ENCODE measurements around the gene MCF2L2. TPM values are rescaled to one million over a fixed set of nuclear protein-coding genes. Genes with fewer than 3 reads are reported as not detected.

Gene MCF2L2
- total and polyA plus RNA-seq, 2 donors (not counting 3 experiments of a cell fraction or from before 2014, with no cell fraction given) = 0.15 to 1.1 TPM

DNA sequence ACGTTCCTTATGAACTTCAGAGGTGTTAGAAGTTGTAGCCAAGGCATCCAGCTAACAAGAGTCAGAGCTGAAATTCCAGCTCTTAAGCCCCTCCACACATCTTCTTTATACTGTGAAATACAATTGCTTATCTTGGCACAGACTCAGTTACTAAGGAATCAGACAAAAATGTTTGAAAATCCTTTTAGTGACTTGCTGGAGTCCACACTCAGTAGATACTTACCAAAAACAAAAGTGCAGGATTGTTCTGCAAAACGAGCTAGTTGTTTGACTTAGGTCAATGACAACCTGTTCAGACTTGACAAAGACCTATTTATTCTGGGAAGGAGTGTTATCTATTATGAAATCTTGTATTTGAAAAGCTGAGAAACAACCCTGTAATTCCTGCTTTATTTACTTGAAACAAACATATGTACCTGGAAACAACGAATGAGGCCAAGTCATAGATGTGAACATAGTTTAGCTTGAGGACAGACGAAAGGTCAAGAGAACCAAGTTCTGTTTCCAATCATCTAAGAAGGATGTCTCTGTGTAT lies 136.9 kb downstream of the MCF2L2 start:
- peak; percentile 55 for DNase-seq (ENCODE audit: low read depth, low spot score)
- H3K9ac ChIP-seq (replicated peaks; ENCODE audit: extremely low read depth, insufficient read depth, low read length) = no peak overlapping the region
- CTCF ChIA-PET = interaction anchor here (1.0 kb wide), 1 partner anchor 19 kb away, joined by 3 read pairs; no protein-coding TSS in a partner anchor

More for the DNA sequence above, 136.9 kb downstream of the MCF2L2 start:
- Histone ChIP-seq H3K27me3 (ENCODE audit: control insufficient read depth in 2 of 2, insufficient read depth in 2 of 2, low read length in 2 of 2) (no peaks in the 10 kb centered on the region), H3K79me2 (ENCODE audit: control insufficient read depth, insufficient read depth, low read length) (no peaks in the 10 kb centered on the region), H4K20me1 (replicated peaks; ENCODE audit: control insufficient read depth, extremely low read depth, insufficient read depth, low read length) (no peaks in the 10 kb centered on the region), H3K27ac (ENCODE audit: insufficient read depth, low read depth, low read length) (no peak overlapping the region), H3K36me3 (ENCODE audit: control insufficient read depth in 2 of 2, extremely low read depth in 1 of 2, insufficient read depth in 2 of 2, low read length in 2 of 2) (no peaks in the 10 kb centered on the region), H3K9me3 (replicated peaks; ENCODE audit: control insufficient read depth, insufficient read depth, low read length) (no peaks in the 10 kb centered on the region), H3K4me1 (ENCODE audit: control insufficient read depth, extremely low read depth, insufficient read depth, low read length) (peaks cover 10% of the 10 kb centered on the region), H3K4me2 (ENCODE audit: insufficient read depth, low read length) (no peak overlapping the region), H2AFZ (ENCODE audit: low read depth, low read length) (no peak overlapping the region), H3K4me3 (replicated peaks in 1 of 3; ENCODE audit: insufficient read depth in 1 of 3, low read depth in 1 of 3, low read length in 3 of 3) (no peak overlapping the region), H3K9me1 (replicated peaks; ENCODE audit: control insufficient read depth, extremely low read depth, insufficient read depth, low read length) (no peaks in the 10 kb centered on the region)
- BruUV-seq (replicated peaks) = no TSS peak
- TF ChIP-seq FOS (IDR thresholded peaks at IDR 0.05; ENCODE audit: borderline replicate concordance, insufficient read depth, low read length) (no peak), MYC (IDR thresholded peaks at IDR 0.05; ENCODE audit: low read depth, low read length) (no peak), JUN (IDR thresholded peaks at IDR 0.05; ENCODE audit: borderline replicate concordance, insufficient read depth, insufficient read length, low read depth) (no peak), EZH2 (IDR thresholded peaks at IDR 0.05; ENCODE audit: borderline replicate concordance, low read depth, low read length, severe bottlenecking) (no peak), POLR2AphosphoS5 (IDR thresholded peaks at IDR 0.05; ENCODE audit: insufficient read depth, low read depth, low read length) (no peak), POLR2A (IDR thresholded peaks at IDR 0.05; ENCODE audit: low read depth, low read length) (no peak)
- TF ChIP-seq, protein P1, sequence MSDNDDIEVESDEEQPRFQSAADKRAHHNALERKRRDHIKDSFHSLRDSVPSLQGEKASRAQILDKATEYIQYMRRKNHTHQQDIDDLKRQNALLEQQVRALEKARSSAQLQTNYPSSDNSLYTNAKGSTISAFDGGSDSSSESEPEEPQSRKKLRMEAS (IDR thresholded peaks at IDR 0.05; ENCODE audit: insufficient read depth, insufficient read length) = no peak
- TF ChIP-seq, protein P2, sequence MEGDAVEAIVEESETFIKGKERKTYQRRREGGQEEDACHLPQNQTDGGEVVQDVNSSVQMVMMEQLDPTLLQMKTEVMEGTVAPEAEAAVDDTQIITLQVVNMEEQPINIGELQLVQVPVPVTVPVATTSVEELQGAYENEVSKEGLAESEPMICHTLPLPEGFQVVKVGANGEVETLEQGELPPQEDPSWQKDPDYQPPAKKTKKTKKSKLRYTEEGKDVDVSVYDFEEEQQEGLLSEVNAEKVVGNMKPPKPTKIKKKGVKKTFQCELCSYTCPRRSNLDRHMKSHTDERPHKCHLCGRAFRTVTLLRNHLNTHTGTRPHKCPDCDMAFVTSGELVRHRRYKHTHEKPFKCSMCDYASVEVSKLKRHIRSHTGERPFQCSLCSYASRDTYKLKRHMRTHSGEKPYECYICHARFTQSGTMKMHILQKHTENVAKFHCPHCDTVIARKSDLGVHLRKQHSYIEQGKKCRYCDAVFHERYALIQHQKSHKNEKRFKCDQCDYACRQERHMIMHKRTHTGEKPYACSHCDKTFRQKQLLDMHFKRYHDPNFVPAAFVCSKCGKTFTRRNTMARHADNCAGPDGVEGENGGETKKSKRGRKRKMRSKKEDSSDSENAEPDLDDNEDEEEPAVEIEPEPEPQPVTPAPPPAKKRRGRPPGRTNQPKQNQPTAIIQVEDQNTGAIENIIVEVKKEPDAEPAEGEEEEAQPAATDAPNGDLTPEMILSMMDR (IDR thresholded peaks at IDR 0.05; ENCODE audit: extremely low read depth in 1 of 2, insufficient read depth in 1 of 2, low read depth in 1 of 2, low read length in 2 of 2) = no peak
- intact Hi-C loops (cut with micrococcal nuclease) = no loop called here
- peak; percentile 26 for FAIRE-seq
- POLR2A ChIA-PET = no interaction called here
- dilution Hi-C loops (cut with MboI; ENCODE audit: extremely low pct_ligation_motif_present, low sequenced_read_pairs) = no loop called here
